OCI-M1 (cell line): Measurements from ENCODE around the gene RBFOX2.
"Not testable (repeated sequence)": the region's sequence is repeated elsewhere in the genome, so short reads cannot be mapped to it uniquely, and the experiment has no call there.

Source experiments
- DNase-seq: peaks from one replicate; lab custom pipeline; 2025; lab: John Stamatoyannopoulos, UW

Gene RBFOX2

GRCh38 chr22:35736166-35736565 lies 292.5 kb downstream of the RBFOX2 start:
- DNase-seq: no peak

DNA sequence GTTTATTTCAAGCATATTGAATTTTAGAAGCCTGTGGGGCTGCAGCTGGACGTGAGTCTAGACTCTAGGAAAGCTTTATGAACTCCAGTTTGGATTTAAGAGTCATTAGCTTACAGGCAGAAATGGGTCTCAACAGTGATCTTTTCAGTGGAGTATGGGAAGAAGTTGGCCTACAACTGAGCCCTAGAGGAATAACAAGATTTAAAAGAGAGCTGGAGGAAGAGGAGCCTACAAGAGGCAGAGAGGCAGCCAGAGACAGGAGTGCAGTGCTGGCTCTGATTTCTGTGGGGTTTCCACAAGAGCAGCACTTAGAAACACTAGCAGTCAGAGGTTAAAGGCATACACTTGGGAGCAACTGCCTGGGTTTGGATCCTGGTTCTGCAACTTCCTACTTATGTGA lies 293.1 kb downstream of the RBFOX2 start:
- no peak for DNase-seq

DNA sequence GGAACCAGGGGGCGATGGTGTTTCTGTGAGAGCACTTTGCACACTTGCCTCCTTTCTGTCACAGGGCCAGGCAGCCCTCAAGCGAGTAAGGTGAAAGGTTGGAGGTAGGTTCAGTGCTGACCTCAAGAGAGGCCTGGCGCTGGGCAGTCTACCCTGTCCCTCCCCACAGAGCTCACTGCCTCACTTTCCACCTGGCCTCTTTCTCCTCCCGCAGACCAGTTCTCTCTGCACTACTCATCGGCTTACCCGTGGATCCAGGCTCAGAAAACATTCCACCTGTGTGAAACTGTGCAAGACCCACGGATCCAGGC lies 294.2 kb downstream of the RBFOX2 start:
- DNase-seq: no peak

DNA sequence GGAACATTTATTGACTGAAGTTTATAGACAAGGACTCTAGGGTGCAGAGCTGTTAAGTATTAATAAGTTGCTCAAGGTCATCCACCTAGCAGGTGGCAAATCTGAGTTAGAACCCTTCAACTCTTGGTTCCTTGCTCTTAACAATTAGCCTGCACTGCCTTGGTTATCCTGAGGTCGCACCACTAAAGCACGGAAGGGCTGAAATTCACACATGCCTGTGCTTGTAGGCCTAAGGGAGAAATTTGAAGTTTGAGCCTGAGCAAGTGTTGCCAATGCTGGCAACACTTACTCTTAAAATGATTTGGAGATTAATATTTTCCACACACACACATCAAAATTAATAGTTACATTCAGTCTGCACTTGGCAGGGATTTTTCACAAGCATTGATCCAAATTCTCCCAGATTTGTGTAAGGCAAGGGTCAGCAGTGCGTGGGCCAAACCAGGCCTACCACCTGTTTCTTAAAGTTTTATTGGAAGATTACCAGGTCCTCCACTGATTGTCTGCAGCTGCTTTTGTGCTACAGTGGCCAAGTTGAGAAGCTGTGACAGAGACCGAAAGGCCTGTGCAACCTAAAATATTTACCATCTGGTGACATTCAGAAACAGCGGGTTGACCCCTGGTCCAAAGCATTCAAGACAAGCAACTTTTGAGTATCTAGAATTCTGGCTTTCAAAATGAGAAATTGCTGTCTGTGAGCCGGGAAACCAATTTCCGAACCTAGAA lies 294.7 kb downstream of the RBFOX2 start:
- no peak for DNase-seq

DNA sequence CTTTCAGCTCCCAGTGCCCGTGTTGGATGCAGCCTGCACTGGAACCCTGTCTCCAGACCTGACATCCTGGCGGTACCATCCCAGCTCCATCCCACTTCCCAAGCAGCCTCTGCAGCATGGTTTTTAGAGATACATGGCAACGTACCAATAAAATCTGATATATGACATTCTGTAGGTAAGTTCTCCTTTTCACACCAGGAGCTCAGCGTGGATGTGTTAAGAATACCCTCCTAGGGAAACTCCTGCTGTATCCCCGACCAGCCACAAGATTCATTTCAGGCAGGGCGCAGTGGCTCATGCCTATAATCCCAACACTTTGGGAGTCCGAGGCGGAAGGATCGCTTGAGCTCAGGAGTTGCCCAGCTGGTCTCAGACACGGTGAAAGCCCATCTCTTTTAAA lies 295.6 kb downstream of the RBFOX2 start:
- DNase-seq: no peak

- no peak for DNase-seq
Observed at GRCh38 chr22:35732116-35732515, 296.5 kb downstream of the RBFOX2 start.

DNA sequence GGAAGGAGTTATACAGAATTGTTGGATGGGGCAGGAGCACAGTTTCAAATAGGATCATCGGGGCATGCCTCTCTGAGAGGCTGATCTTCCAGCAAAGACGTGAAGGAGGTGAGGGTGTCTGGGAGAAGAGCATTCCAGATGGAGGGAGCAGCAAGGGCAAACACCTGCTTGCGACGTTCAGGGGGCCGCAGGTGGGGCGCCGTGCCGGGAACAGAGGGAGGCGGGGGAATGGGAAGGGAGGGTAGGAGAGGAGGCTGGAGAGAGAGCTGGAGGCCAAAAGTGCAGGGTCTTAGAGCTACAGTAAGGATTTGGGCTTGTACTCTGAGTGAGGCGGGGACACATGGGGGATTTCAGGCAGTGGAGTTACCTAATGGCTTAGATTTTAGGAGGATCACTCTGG lies 297.3 kb downstream of the RBFOX2 start:
- no peak for DNase-seq

- DNase-seq: no peak
Observed at GRCh38 chr22:35729309-35729698, 299.3 kb downstream of the RBFOX2 start.

- DNase-seq: no peak
Observed at GRCh38 chr22:35728639-35729308, 299.9 kb downstream of the RBFOX2 start.

DNA sequence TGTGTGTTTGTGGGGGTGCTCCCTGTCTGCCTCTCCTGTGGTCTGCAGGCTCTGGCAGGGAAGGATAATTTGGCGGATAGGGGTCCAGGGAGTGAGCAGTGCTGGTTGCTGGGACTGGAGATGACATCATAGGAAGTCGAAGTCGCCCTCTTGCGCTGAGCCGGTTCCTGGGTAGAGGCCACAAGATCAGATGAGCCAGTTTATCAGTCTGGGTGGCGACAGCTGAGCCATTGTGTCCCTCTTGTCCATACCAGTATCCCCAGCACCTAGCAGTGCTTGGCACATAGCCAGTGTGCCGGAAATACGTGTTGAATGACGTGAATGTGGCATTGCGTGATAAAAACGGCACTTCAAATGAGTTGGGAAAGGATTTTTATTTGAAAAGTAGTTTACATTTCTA lies 301.2 kb downstream of the RBFOX2 start:
- peak; percentile 65 for DNase-seq

- no peak for DNase-seq
Observed at GRCh38 chr22:35726933-35727332, 301.7 kb downstream of the RBFOX2 start.

DNA sequence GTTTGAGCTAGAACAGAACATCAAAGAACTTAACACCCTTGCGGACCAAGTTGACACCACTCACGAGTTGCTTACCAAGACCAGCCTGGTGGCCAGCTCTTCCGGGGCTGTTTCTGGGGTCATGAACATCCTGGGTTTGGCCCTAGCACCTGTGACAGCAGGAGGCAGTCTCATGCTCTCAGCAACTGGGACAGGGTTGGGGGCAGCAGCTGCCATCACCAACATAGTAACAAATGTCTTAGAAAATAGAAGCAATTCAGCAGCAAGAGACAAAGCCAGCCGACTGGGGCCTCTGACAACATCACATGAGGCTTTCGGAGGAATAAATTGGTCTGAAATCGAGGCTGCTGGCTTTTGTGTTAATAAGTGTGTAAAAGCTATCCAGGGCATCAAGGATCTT lies 302.2 kb downstream of the RBFOX2 start:
- no peak for DNase-seq

GRCh38 chr22:35725521-35725920 lies 303.1 kb downstream of the RBFOX2 start:
- no peak for DNase-seq

DNA sequence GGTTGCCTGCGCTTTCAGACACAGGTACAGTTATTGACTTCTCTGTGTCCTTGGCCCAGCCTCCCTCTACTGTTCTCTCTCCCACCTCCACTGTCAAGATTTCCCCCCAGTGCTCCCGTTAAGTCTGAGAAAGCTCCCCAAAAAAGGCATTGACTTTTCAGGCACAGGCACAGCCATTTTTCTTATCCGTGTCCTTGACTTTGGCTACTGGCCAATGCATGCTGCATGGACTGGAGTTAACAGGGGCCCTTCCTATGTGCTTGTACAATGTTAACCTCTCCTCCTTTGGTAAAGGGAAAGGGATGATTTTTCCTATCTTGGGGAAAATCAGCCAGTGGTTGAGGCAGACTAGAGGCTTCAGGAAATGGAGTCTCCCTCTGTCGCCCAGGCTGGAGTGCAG lies 306.7 kb downstream of the RBFOX2 start:
- peak; percentile 6 for DNase-seq

- no peak for DNase-seq
Observed at GRCh38 chr22:35719212-35719875, 309.3 kb downstream of the RBFOX2 start.

DNA sequence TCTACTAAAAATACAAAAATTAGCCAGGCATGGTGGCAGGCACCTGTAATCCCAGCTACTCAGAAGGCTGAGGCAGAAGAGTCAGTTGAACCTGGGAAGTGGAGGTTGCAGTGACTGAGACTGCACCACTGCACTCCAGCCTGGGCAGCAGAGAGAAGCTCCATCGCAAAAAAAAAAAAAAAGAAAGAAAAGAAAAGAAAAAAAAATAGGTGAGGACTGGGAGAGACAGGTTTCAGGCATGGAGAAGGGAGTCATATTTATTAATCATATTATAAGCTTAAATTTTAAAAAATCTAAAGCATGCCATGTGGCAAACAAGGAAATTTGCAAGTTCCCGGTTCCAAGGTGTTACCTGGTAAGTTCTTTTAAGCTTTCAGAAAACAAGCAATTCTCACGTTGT lies 311.1 kb downstream of the RBFOX2 start, which contains the start of gene APOL5:
TSS of gene APOL5 (plus strand) at position 301 of the 400 bp plus-strand sequence. CDS start at position 301, 0 bp downstream.
- no peak for DNase-seq

DNA sequence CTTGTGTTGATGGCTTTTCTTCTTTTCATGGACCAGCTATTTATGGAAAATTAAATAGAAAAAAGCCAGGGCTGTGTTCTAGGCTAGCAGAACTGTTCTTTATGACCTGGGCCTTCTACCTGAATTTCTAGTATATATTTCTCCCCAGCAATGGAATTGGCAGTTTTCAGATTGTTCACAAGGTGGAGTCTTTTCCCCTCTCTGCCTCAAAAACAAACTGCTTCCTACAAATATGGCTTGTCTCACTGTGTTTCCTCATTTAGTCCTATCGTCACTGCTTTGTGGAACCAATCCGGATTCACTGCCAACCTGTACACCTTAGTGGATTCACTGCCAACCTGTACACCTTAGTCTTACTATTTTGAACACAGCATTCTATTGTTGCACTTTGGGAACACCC lies 316.0 kb downstream of the RBFOX2 start:
- DNase-seq: peak; percentile 56

DNA sequence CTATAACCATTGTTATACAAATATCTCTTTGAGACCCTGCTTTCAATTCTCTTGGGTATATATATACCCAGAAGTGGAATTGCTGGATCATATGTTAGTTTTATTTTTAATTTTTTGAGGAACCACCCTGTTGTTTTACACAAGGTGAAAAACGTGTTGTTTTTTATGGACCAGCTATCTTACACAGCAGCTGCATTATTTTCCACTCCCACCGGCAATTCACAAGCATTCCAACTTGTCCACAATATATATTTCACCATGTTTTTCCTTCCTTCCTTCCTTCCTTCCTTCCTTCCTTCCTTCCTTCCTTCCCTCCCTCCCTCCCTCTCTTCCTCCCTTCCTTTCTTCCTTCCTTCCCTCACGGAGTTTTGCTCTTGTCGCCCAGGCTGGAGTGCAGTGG lies 317.3 kb downstream of the RBFOX2 start:
- no peak for DNase-seq

- no peak for DNase-seq
Observed at GRCh38 chr22:35708917-35709316, 319.7 kb downstream of the RBFOX2 start.

- DNase-seq: no peak
Observed at GRCh38 chr22:35708453-35708852, 320.2 kb downstream of the RBFOX2 start.

DNA sequence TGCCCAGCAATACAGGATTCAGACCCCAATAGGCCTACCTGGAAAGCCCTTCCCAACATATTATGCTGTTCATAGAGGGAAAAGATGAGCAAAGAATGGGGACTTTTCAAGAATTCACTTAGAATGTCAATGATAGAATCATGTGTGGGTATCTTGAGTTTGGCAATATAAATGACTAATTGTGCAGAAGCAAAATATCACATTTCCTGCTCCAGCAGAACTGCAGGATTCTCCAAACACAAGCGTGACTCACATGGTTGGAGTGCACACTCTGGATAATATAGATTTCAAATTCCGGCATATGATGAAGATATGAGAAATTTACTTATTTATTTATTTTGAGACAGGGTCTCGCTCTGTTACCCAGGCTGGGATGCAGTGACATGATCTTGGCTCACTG lies 323.5 kb downstream of the RBFOX2 start:
- DNase-seq: no peak

DNA sequence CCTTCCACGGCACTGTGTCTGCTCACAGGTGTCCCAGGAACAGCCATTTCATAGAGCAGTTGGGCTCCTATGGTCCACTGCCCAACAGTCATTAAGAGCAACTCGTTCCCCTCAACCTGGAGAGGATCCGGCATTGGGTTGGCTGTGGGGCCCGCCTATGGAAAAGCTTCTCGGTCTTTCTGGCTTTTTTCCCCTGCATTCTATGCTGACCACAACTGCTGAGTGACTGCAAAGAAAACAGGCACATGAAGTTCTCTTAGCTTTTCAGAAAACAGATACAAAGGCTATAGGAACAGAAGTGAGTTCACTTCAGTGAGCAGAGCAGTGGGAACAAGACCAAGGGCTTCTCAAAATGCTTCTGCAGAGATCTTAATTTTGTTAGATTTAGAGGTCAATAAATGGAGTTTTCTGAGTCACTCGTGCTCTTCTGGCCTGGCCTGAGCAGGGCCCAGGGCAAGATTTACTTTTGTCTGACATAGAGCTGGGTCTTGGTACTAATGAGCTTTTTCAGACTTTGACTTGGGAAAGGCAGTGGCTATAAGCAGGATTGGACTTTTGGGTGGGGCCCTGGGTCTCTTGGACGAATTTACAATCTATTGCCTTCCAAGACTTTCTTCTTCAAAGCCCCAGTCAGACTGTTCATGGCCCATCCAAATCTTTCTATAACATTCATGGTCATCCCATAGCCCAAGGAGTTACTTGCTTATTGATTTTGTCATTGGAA lies 324.6 kb downstream of the RBFOX2 start:
- no peak for DNase-seq

- DNase-seq: not testable (repeated sequence)
Observed at GRCh38 chr22:35699852-35700251, 328.8 kb downstream of the RBFOX2 start.
